Aorta (tissue), 5 donors: ENCODE measurements around the gene PCDHGB1. TPM values are rescaled to one million over a fixed set of nuclear protein-coding genes. Genes with fewer than 3 reads are reported as not detected.
"Not testable (repeated sequence)": the region's sequence is repeated elsewhere in the genome, so short reads cannot be mapped to it uniquely, and the experiment has no call there.

Source experiments
- ATAC-seq: fragments of 200-7000 bp; cut with Tn5 transposase; one replicate; pipeline ENCODE4 v1.9.1; 2022; ENCODE audit warnings: moderate library complexity; ENCODE audit not compliant: low FRiP score
- DNase-seq, 2 donors: peaks; one replicate each; pipeline ENCODE4 v3.0.0-alpha.2; 2020
- H3K27ac ChIP-seq, 2 donors: one replicate each; pipeline ENCODE4 v1.5.1; 2013; ENCODE audit warnings: low read length in 2 of 2, mild to moderate bottlenecking in 2 of 2, moderate library complexity in 2 of 2, control low read depth in 1 of 2, inconsistent platforms in 1 of 2, low read depth in 1 of 2
- H3K27me3 ChIP-seq, 2 donors: one replicate each; pipeline ENCODE4 v1.6.1; 2013; ENCODE audit warnings: control low read depth in 1 of 2, low read length in 1 of 2, mild to moderate bottlenecking in 1 of 2, moderate library complexity in 1 of 2; ENCODE audit not compliant: insufficient read depth in 2 of 2, control insufficient read depth in 1 of 2
- H3K36me3 ChIP-seq, 2 donors: one replicate each; pipeline ENCODE4 v1.6.1; 2013; ENCODE audit warnings: control low read depth in 1 of 2, low read length in 1 of 2, mild to moderate bottlenecking in 1 of 2; ENCODE audit not compliant: insufficient read depth in 2 of 2, control insufficient read depth in 1 of 2
- H3K4me1 ChIP-seq, 2 donors: one replicate each; pipeline ENCODE4 v1.6.1; 2013; ENCODE audit warnings: low read length in 2 of 2, control low read depth in 1 of 2, mild to moderate bottlenecking in 1 of 2, moderate library complexity in 1 of 2; ENCODE audit not compliant: insufficient read depth in 2 of 2, control insufficient read depth in 1 of 2
- H3K4me3 ChIP-seq, 2 donors: one replicate each; pipeline ENCODE4 v1.5.1; 2013; ENCODE audit warnings: low read length in 2 of 2, control low read depth in 1 of 2, mild to moderate bottlenecking in 1 of 2
- H3K9me3 ChIP-seq: one replicate; pipeline ENCODE4 v1.6.1; 2013; ENCODE audit warnings: mild to moderate bottlenecking, low read length; ENCODE audit not compliant: control insufficient read depth
- WGBS, 2 donors: extraction: QIAGEN DNeasy Blood & Tissue Kit; methylation state at CpG; one replicate each; pipeline ENCODE4 v1.1.7; 2013; 5-methylcytosine and 5-hydroxymethylcytosine counted together
- intact Hi-C, 2 donors: fragments of 100-400 bp; cut with DNase I; formaldehyde crosslinking; loops; one replicate each; pipeline versions ENCODE4 v1.14.2 to v1.15.0; 2022
- polyA plus RNA-seq, 2 donors: library from polyadenylated mRNA; stranded (reverse); fragments of 200-250 nt; gene quantifications; one replicate each; pipeline ENCODE4 v1.2.3, GENCODE V29; 2013
- total RNA-seq, 2 donors: library from RNA; stranded (reverse); fragmentation: NEBNext Ultra II Directional; extraction: Animal tissue kit (Norgen Biotek cat#: 25700); gene quantifications; one replicate each; pipeline ENCODE4 v1.2.1, GENCODE V29; 2021
- donor health status: healthy with polysubstance abuse.
- donor health status: Bipolar disorder and iron deficiency.
- donor health status: DM: no; HTN: no; CAD: no.
- donor health status: DM: no; HTN: no; CAD: no.
- donor health status: DM: yes; HTN: yes; CAD: no.

Gene PCDHGB1
- total and polyA plus RNA-seq, 4 donors: 0.75 to 6.5 (median 2.2) TPM

DNA sequence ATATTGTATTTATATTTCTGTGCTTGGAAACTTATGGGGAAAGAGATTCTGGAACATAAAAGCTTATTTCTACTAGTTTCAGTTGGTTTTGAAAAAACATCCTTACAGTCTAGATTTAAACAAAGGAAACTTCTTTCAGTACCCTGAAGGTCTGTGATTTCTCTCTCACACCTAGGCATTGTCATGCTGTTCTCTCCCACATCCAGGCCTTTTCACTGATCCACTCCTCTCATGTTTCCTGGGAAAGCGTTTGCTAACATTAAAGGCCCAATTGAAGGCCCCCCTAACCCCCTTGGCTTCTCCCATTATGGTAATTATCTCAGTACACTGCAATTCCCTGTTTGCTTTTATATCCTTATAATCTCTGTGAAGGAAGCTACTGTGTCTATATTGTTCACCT is 7.1 kb upstream of the PCDHGB1 start:
- peaks cover 0 to 1% of the 10 kb centered on the region in 2 donors for H3K27me3 ChIP-seq
- no peak overlapping the region for H3K4me3 ChIP-seq
- ATAC-seq (no peak), DNase-seq (no peak)
- no peaks in the 10 kb centered on the region for H3K36me3 ChIP-seq
- 9 to 24% methylated on average over 1 of the region's 1 CpG for WGBS, 2 donors
- H3K27ac ChIP-seq: no peak overlapping the region
- peaks cover 42% of the 10 kb centered on the region for H3K9me3 ChIP-seq
- H3K4me1 ChIP-seq: no peaks in the 10 kb centered on the region
- intact Hi-C loops: no loop called here

DNA sequence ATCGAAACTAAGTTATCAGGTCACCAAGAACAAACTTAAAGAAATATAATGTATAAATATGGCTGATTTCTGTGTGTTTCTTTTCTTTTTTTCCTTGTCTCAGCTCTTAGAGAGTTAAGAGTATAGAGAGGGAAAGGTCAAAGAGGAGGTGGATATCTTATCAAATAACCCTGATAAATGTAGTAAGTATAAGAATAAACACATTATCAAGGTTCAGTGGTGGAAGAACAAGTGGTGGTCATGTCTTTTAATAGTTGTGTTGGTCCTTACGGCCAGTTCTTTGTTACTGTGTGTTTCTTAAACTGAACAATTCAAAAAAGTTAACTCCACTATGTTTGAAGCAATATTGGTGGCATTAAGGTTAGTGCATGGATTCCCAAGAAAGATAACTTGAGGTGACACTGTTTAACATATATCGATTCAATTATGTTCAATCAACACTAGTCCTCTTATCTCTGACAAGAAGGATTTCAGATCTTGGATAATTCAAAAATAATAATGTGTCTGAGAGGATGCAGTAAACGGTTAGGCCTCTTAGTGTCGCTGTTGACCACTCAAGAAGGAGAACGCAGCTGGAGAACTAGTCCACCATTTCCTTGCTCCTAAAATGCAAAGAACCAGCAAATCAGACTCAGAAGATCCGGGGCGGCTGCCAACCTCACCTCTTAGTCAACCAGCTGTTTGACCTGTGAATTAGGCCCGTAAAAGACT is 6.5 kb upstream of the PCDHGB1 start, which contains the start of gene PCDHGA3:
Gene PCDHGA3 (plus strand): TSS at position 588 of the 711 bp plus-strand sequence. CDS start 205 bp downstream, outside the sequence.
- no peaks in the 10 kb centered on the region for H3K36me3 ChIP-seq
- no peak for DNase-seq
- no peak for ATAC-seq
- peaks cover 0 to 1% of the 10 kb centered on the region in 2 donors for H3K27me3 ChIP-seq
- intact Hi-C loops: no loop called here
- H3K9me3 ChIP-seq: peaks cover 40% of the 10 kb centered on the region
- H3K27ac ChIP-seq: no peak within 1 kb of the TSS
- WGBS, 2 donors: 23 to 25% methylated on average over 9 of the region's 9 CpGs
- H3K4me3 ChIP-seq: peak within 1 kb of the TSS; percentile 29 to 35
- H3K4me1 ChIP-seq: no peaks in the 10 kb centered on the region

DNA sequence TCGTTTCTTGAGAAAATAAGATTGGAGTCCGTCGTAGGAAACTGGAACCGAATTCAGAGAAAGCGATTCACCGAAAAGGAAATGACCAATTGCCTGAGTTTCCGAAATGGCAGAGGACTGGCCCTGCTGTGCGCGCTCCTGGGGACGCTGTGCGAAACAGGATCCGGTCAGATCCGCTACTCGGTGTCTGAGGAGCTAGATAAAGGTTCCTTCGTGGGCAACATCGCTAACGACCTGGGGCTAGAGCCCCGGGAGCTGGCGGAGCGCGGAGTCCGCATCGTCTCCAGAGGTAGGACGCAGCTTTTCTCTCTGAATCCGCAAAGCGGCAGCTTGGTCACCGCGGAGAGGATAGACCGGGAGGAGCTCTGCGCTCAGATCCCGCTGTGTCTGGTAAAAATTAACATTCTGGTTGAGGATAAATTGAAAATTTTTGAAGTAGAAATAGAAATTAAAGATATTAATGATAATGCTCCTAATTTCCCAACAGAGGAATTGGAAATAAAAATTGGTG is 5.9 kb upstream of the PCDHGB1 start:
- no peak overlapping the region for H3K27ac ChIP-seq
- no peak for DNase-seq
- H3K9me3 ChIP-seq: peaks cover 36% of the 10 kb centered on the region
- H3K36me3 ChIP-seq: no peaks in the 10 kb centered on the region
- peaks cover 0 to 1% of the 10 kb centered on the region in 2 donors for H3K27me3 ChIP-seq
- H3K4me1 ChIP-seq: no peaks in the 10 kb centered on the region
- H3K4me3 ChIP-seq: peak overlapping the region; percentile 29 to 35
- ATAC-seq: no peak
- 19 to 23% methylated on average over 31 of the region's 31 CpGs for WGBS, 2 donors
- intact Hi-C loops: no loop called here

DNA sequence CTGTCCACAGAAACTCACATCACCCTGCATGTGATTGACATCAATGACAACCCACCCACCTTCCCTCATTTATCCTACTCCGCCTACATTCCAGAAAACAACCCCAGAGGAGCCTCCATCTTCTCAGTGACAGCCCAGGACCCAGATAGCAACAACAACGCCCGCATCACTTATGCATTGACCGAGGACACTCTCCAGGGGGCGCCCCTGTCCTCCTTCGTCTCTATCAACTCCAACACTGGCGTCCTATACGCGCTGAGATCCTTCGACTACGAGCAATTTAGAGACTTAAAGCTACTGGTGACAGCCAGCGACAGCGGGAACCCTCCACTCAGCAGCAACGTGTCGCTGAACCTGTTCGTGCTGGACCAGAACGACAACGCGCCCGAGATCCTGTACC is 4.6 kb upstream of the PCDHGB1 start:
- intact Hi-C loops: no loop called here
- H3K9me3 ChIP-seq: peaks cover 36% of the 10 kb centered on the region
- H3K4me1 ChIP-seq: no peaks in the 10 kb centered on the region
- no peaks in the 10 kb centered on the region for H3K36me3 ChIP-seq
- no peak overlapping the region for H3K27ac ChIP-seq
- WGBS, 2 donors: 26 to 33% methylated on average over 20 of the region's 20 CpGs
- H3K27me3 ChIP-seq: peaks cover 0 to 1% of the 10 kb centered on the region in 2 donors
- no peak overlapping the region for H3K4me3 ChIP-seq
- DNase-seq (no peak), ATAC-seq (no peak)

DNA sequence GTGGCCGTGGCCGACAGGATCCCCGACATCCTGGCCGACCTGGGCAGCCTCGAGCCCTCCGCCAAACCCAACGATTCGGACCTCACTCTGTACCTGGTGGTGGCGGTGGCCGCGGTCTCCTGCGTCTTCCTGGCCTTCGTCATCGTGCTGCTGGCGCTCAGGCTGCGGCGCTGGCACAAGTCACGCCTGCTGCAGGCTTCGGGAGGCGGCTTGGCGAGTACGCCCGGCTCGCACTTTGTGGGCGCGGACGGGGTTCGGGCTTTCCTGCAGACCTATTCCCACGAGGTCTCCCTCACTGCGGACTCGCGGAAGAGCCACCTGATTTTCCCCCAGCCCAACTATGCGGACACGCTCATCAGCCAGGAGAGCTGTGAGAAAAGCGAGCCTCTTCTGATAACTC is 3.9 kb upstream of the PCDHGB1 start:
- DNase-seq, H3K27ac ChIP-seq, ATAC-seq, H3K36me3 ChIP-seq, H3K4me1 ChIP-seq, intact Hi-C loops, H3K4me3 ChIP-seq, H3K27me3 ChIP-seq: not testable (repeated sequence)
- 32 to 37% methylated on average over 26 to 29 of the region's 35 CpGs for WGBS, 2 donors
- peaks cover 33% of the 10 kb centered on the region for H3K9me3 ChIP-seq

DNA sequence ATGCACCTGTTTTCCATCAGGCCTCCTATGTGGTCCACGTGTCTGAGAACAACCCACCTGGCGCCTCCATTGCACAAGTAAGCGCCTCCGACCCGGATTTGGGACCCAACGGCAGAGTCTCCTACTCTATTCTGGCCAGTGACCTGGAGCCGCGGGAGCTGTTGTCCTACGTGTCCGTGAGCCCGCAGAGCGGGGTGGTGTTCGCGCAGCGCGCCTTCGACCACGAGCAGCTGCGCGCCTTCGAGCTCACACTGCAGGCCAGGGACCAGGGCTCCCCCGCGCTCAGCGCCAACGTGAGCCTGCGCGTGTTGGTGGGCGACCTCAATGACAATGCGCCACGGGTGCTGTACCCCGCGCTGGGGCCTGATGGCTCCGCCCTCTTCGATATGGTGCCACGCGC is 1.7 kb downstream of the PCDHGB1 start:
- WGBS, 2 donors: 28 to 29% methylated on average over 27 to 36 of the region's 36 CpGs
- no peak for ATAC-seq
- intact Hi-C loops: loop anchor here in 1 of 2 donors (10.0 kb wide), 1 partner anchor 117 kb away; no protein-coding TSS in a partner anchor
- peak in 1 of 2 donors; percentile 44 for DNase-seq
- Histone ChIP-seq H3K9me3 (peaks cover 35% of the 10 kb centered on the region), H3K4me3 (peak overlapping the region in 1 of 2 donors; percentile 38), H3K27ac (no peak overlapping the region), H3K4me1 (no peaks in the 10 kb centered on the region), H3K36me3 (no peaks in the 10 kb centered on the region), H3K27me3 (no peaks in the 10 kb centered on the region)

DNA sequence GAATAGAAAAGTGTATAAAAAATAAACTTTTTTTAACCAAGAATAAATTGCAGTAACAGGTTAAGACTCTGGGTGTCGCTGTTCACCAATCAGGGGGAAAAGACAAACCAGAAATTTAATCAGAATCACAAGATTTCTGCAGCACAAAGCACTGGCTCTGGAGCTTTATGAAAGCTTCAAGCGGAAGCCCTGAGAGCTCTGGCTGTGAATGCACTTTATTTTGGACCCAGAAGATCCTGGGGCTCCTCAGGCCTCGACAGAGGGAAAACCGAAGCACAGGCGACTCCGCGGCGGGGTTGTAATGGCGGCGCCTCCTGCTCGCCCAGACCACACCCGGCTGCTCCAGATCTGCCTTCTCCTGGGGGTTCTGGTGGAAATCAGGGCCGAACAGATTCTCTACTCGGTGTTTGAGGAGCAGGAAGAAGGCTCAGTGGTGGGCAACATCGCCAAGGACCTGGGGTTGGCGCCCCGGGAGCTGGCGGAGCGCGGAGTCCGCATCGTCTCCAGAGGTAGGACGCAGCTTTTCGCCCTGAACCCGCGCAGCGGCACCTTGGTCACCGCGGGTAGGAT is 5.1 kb downstream of the PCDHGB1 start, which contains the start of gene PCDHGA4:
Gene PCDHGA4 (plus strand): TSS at position 122 of the 570 bp plus-strand sequence. CDS start 87 bp downstream, at position 209.
- ATAC-seq: no peak

DNA sequence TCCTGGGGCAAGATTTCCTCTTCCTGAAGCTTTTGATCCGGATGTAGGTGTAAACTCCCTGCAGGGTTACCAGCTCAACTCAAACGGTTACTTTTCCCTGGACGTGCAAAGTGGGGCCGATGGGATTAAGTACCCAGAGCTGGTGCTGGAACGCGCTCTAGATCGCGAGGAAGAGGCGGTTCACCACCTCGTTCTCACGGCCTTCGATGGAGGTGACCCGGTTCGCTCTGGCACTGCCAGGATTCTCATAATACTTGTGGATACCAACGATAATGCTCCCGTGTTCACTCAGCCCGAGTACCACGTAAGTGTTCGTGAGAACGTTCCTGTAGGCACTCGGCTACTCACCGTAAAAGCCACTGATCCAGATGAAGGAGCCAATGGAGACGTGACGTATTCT is 5.7 kb downstream of the PCDHGB1 start:
- H3K36me3 ChIP-seq: no peaks in the 10 kb centered on the region
- intact Hi-C loops: loop anchor here in 1 of 2 donors (10.0 kb wide), 1 partner anchor 121 kb away; no protein-coding TSS in a partner anchor
- H3K27ac ChIP-seq: no peak overlapping the region
- H3K4me1 ChIP-seq: no peaks in the 10 kb centered on the region
- peaks cover 41% of the 10 kb centered on the region for H3K9me3 ChIP-seq
- ATAC-seq (no peak), DNase-seq (peak in 1 of 2 donors; percentile 46)
- 45 to 46% methylated on average over 24 of the region's 24 CpGs for WGBS, 2 donors
- H3K27me3 ChIP-seq: no peaks in the 10 kb centered on the region
- no peak overlapping the region for H3K4me3 ChIP-seq

More for the DNA sequence above, 5.1 kb downstream of the PCDHGB1 start, which contains the start of gene PCDHGA4:
- Histone ChIP-seq H3K27ac (no peak within 1 kb of the TSS), H3K36me3 (no peaks in the 10 kb centered on the region), H3K4me1 (no peaks in the 10 kb centered on the region), H3K9me3 (peaks cover 40% of the 10 kb centered on the region), H3K4me3 (no peak within 1 kb of the TSS), H3K27me3 (no peaks in the 10 kb centered on the region)
- DNase-seq: peak in 1 of 2 donors; percentile 59
- intact Hi-C loops: loop anchor here in 1 of 2 donors (10.0 kb wide), 1 partner anchor 120 kb away; no protein-coding TSS in a partner anchor
- 7 to 15% methylated on average over 29 of the region's 29 CpGs for WGBS, 2 donors
